ENCODE measurements around the gene KRT7.

Gene KRT7

GRCh38 chr12:52200781-52201450, 32.1 kb upstream of the KRT7 start:
- H3K27me3 ChIP-seq (ENCODE audit: control insufficient read depth, insufficient read depth, low read length), result no peaks in the 10 kb centered on the region
- H3K4me3 ChIP-seq (ENCODE audit: low read depth, low read length), result no peak overlapping the region
- no peaks in the 10 kb centered on the region for H3K36me3 ChIP-seq (ENCODE audit: control insufficient read depth, insufficient read depth, low read length)
- no peaks in the 10 kb centered on the region for H3K9me3 ChIP-seq (ENCODE audit: control insufficient read depth, insufficient read depth, low read depth, low read length)
- H3K4me1 ChIP-seq (ENCODE audit: control insufficient read depth, insufficient read depth, low read length), result peaks cover 34% of the 10 kb centered on the region
- H3K9ac ChIP-seq (ENCODE audit: low read length), result no peak overlapping the region
- H3K27ac ChIP-seq (ENCODE audit: low read depth, low read length), result no peak overlapping the region

- Histone ChIP-seq H3K9ac (ENCODE audit: low read length) (no peak overlapping the region), H3K4me3 (ENCODE audit: low read depth, low read length) (no peak overlapping the region)
Measured at GRCh38 chr12:52201451-52201839, 31.6 kb upstream of the KRT7 start.

GRCh38 chr12:52202361-52203078, 30.5 kb upstream of the KRT7 start:
- no peak overlapping the region for H3K27ac ChIP-seq (ENCODE audit: low read depth, low read length)
- H3K9me3 ChIP-seq (ENCODE audit: control insufficient read depth, insufficient read depth, low read depth, low read length), result no peaks in the 10 kb centered on the region
- no peaks in the 10 kb centered on the region for H3K36me3 ChIP-seq (ENCODE audit: control insufficient read depth, insufficient read depth, low read length)
- H3K4me3 ChIP-seq (ENCODE audit: low read depth, low read length), result no peak overlapping the region
- H3K4me1 ChIP-seq (ENCODE audit: control insufficient read depth, insufficient read depth, low read length), result peaks cover 38% of the 10 kb centered on the region
- H3K27me3 ChIP-seq (ENCODE audit: control insufficient read depth, insufficient read depth, low read length), result no peaks in the 10 kb centered on the region; the same call in 1 of the 2 replicates
- H3K9ac ChIP-seq (ENCODE audit: low read length), result peak overlapping the region; percentile 34

More at GRCh38 chr12:52201451-52201839, 31.6 kb upstream of the KRT7 start:
- Histone ChIP-seq H3K36me3 (ENCODE audit: control insufficient read depth, insufficient read depth, low read length) (no peaks in the 10 kb centered on the region), H3K27me3 (ENCODE audit: control insufficient read depth, insufficient read depth, low read length) (no peaks in the 10 kb centered on the region; the same call in 1 of the 2 replicates), H3K27ac (ENCODE audit: low read depth, low read length) (no peak overlapping the region), H3K4me1 (ENCODE audit: control insufficient read depth, insufficient read depth, low read length) (peaks cover 34% of the 10 kb centered on the region), H3K9me3 (ENCODE audit: control insufficient read depth, insufficient read depth, low read depth, low read length) (no peaks in the 10 kb centered on the region)

- H3K27me3 ChIP-seq (ENCODE audit: control insufficient read depth, insufficient read depth, low read length), result no peaks in the 10 kb centered on the region; the same call in 1 of the 2 replicates
- H3K9me3 ChIP-seq (ENCODE audit: control insufficient read depth, insufficient read depth, low read depth, low read length), result no peaks in the 10 kb centered on the region
- peaks cover 41% of the 10 kb centered on the region for H3K4me1 ChIP-seq (ENCODE audit: control insufficient read depth, insufficient read depth, low read length)
- H3K27ac ChIP-seq (ENCODE audit: low read depth, low read length), result no peak overlapping the region
- H3K36me3 ChIP-seq (ENCODE audit: control insufficient read depth, insufficient read depth, low read length), result no peaks in the 10 kb centered on the region
- no peak overlapping the region for H3K9ac ChIP-seq (ENCODE audit: low read length)
- H3K4me3 ChIP-seq (ENCODE audit: low read depth, low read length), result no peak overlapping the region
Measured at GRCh38 chr12:52203079-52203921, 29.7 kb upstream of the KRT7 start.

- H3K27me3 ChIP-seq (ENCODE audit: control insufficient read depth, insufficient read depth, low read length), result no peaks in the 10 kb centered on the region; the same call in 1 of the 2 replicates
- peaks cover 41% of the 10 kb centered on the region for H3K4me1 ChIP-seq (ENCODE audit: control insufficient read depth, insufficient read depth, low read length)
- H3K27ac ChIP-seq (ENCODE audit: low read depth, low read length), result no peak overlapping the region
Measured at GRCh38 chr12:52204095-52204930, 28.7 kb upstream of the KRT7 start.

GRCh38 chr12:52204931-52205505, 28.0 kb upstream of the KRT7 start:
- peaks cover 39% of the 10 kb centered on the region for H3K4me1 ChIP-seq (ENCODE audit: control insufficient read depth, insufficient read depth, low read length)
- H3K9me3 ChIP-seq (ENCODE audit: control insufficient read depth, insufficient read depth, low read depth, low read length), result no peaks in the 10 kb centered on the region
- H3K27ac ChIP-seq (ENCODE audit: low read depth, low read length), result no peak overlapping the region
- H3K4me3 ChIP-seq (ENCODE audit: low read depth, low read length), result no peak overlapping the region
- no peaks in the 10 kb centered on the region for H3K36me3 ChIP-seq (ENCODE audit: control insufficient read depth, insufficient read depth, low read length)
- no peaks in the 10 kb centered on the region; the same call in 1 of the 2 replicates for H3K27me3 ChIP-seq (ENCODE audit: control insufficient read depth, insufficient read depth, low read length)
- H3K9ac ChIP-seq (ENCODE audit: low read length), result no peak overlapping the region

More at GRCh38 chr12:52204095-52204930, 28.7 kb upstream of the KRT7 start:
- no peaks in the 10 kb centered on the region for H3K9me3 ChIP-seq (ENCODE audit: control insufficient read depth, insufficient read depth, low read depth, low read length)
- H3K4me3 ChIP-seq (ENCODE audit: low read depth, low read length), result no peak overlapping the region
- H3K36me3 ChIP-seq (ENCODE audit: control insufficient read depth, insufficient read depth, low read length), result no peaks in the 10 kb centered on the region
- H3K9ac ChIP-seq (ENCODE audit: low read length), result no peak overlapping the region

GRCh38 chr12:52205612-52206303, 27.3 kb upstream of the KRT7 start:
- Histone ChIP-seq H3K4me3 (ENCODE audit: low read depth, low read length) (no peak overlapping the region), H3K27me3 (ENCODE audit: control insufficient read depth, insufficient read depth, low read length) (no peaks in the 10 kb centered on the region; the same call in 1 of the 2 replicates), H3K9me3 (ENCODE audit: control insufficient read depth, insufficient read depth, low read depth, low read length) (no peaks in the 10 kb centered on the region), H3K4me1 (ENCODE audit: control insufficient read depth, insufficient read depth, low read length) (peaks cover 33% of the 10 kb centered on the region), H3K27ac (ENCODE audit: low read depth, low read length) (no peak overlapping the region), H3K9ac (ENCODE audit: low read length) (no peak overlapping the region), H3K36me3 (ENCODE audit: control insufficient read depth, insufficient read depth, low read length) (no peaks in the 10 kb centered on the region)

GRCh38 chr12:52206304-52207040, 26.6 kb upstream of the KRT7 start:
- Histone ChIP-seq H3K27ac (ENCODE audit: low read depth, low read length) (no peak overlapping the region), H3K36me3 (ENCODE audit: control insufficient read depth, insufficient read depth, low read length) (no peaks in the 10 kb centered on the region), H3K27me3 (ENCODE audit: control insufficient read depth, insufficient read depth, low read length) (no peaks in the 10 kb centered on the region; the same call in 1 of the 2 replicates), H3K4me3 (ENCODE audit: low read depth, low read length) (no peak overlapping the region), H3K9me3 (ENCODE audit: control insufficient read depth, insufficient read depth, low read depth, low read length) (no peaks in the 10 kb centered on the region), H3K9ac (ENCODE audit: low read length) (no peak overlapping the region), H3K4me1 (ENCODE audit: control insufficient read depth, insufficient read depth, low read length) (peaks cover 26% of the 10 kb centered on the region)

GRCh38 chr12:52207106-52207505, 25.9 kb upstream of the KRT7 start:
- no peak overlapping the region for H3K9ac ChIP-seq (ENCODE audit: low read length)
- no peaks in the 10 kb centered on the region; the same call in 1 of the 2 replicates for H3K27me3 ChIP-seq (ENCODE audit: control insufficient read depth, insufficient read depth, low read length)
- no peak overlapping the region for H3K27ac ChIP-seq (ENCODE audit: low read depth, low read length)
- H3K36me3 ChIP-seq (ENCODE audit: control insufficient read depth, insufficient read depth, low read length), result no peaks in the 10 kb centered on the region
- H3K4me1 ChIP-seq (ENCODE audit: control insufficient read depth, insufficient read depth, low read length), result peaks cover 25% of the 10 kb centered on the region
- no peaks in the 10 kb centered on the region for H3K9me3 ChIP-seq (ENCODE audit: control insufficient read depth, insufficient read depth, low read depth, low read length)
- H3K4me3 ChIP-seq (ENCODE audit: low read depth, low read length), result no peak overlapping the region
